NCI-H1105 (cell line): ENCODE measurements around the gene SVBP.
A peak's percentile ranks its signal among the peaks of the same experiment; 100 is the strongest.

ENCODE experiments used
- DNase-seq: peaks from one replicate; lab custom pipeline; 2025; lab: John Stamatoyannopoulos, UW

SVBP gene

GRCh38 chr1:42806171-42806570, 11.0 kb downstream of the SVBP start:
- no peak for DNase-seq

GRCh38 chr1:42801832-42802473, 15.2 kb downstream of the SVBP start:
- no peak for DNase-seq

GRCh38 chr1:42797979-42798378, 19.2 kb downstream of the SVBP start:
- no peak for DNase-seq

- no peak for DNase-seq
Measured at GRCh38 chr1:42797414-42797813, 19.8 kb downstream of the SVBP start.

- DNase-seq, result no peak
Measured at GRCh38 chr1:42793824-42794223, 23.4 kb downstream of the SVBP start.

GRCh38 chr1:42788021-42788420, 29.2 kb downstream of the SVBP start:
- DNase-seq, result no peak

GRCh38 chr1:42786097-42786496, 31.1 kb downstream of the SVBP start:
- no peak for DNase-seq

- no peak for DNase-seq
Measured at GRCh38 chr1:42784946-42785693, 32.1 kb downstream of the SVBP start, which contains the start of gene TMEM269. Gene TMEM269 (plus strand): TSS chr1:42784991. CDS start chr1:42789894, 4,903 bp downstream.

- no peak for DNase-seq
Measured at GRCh38 chr1:42784547-42784945, 32.7 kb downstream of the SVBP start.

- DNase-seq, result no peak
Measured at GRCh38 chr1:42783092-42783491, 34.1 kb downstream of the SVBP start.

- DNase-seq, result no peak
Measured at GRCh38 chr1:42780176-42780575, 37.0 kb downstream of the SVBP start.

GRCh38 chr1:42779725-42780124, 37.5 kb downstream of the SVBP start:
- no peak for DNase-seq

- DNase-seq, result no peak
Measured at GRCh38 chr1:42777852-42778251, 39.3 kb downstream of the SVBP start.

- no peak for DNase-seq
Measured at GRCh38 chr1:42776502-42776901, 40.7 kb downstream of the SVBP start.

- no peak for DNase-seq
Measured at GRCh38 chr1:42774928-42775526, 42.2 kb downstream of the SVBP start.

- DNase-seq, result no peak
Measured at GRCh38 chr1:42773420-42773819, 43.8 kb downstream of the SVBP start.

- DNase-seq, result no peak
Measured at GRCh38 chr1:42769811-42770210, 47.4 kb downstream of the SVBP start.

- DNase-seq, result no peak
Measured at GRCh38 chr1:42768172-42768571, 49.0 kb downstream of the SVBP start.

- peak; percentile 43 for DNase-seq
Measured at GRCh38 chr1:42767510-42768000, 49.6 kb downstream of the SVBP start.

GRCh38 chr1:42766741-42767509, 50.3 kb downstream of the SVBP start, which contains the start of the genes C1orf50 and P3H1:
Gene C1orf50 (plus strand): TSS chr1:42767249. CDS start chr1:42767312, 63 bp downstream.
Gene P3H1 (minus strand): TSS chr1:42767028. CDS start chr1:42766971, 57 bp downstream.
- DNase-seq, result peak; percentile 100

GRCh38 chr1:42765832-42766740, 51.1 kb downstream of the SVBP start:
- peak; percentile 40 for DNase-seq
